Panc1 (cell line): ENCODE data around the gene GRIN2A. TPM values are rescaled to one million over a fixed set of nuclear protein-coding genes. Genes with fewer than 3 reads are reported as not detected.
A peak's percentile ranks its signal among the peaks of the same experiment; 100 is the strongest.

ENCODE experiments used
- ATAC-seq: fragments of 200-7000 bp; cut with Tn5 transposase; 2 replicates; pipeline ENCODE4 v1.9.1; 2020; ENCODE audit warnings: mild to moderate bottlenecking, moderate library complexity
- BruUV-seq: library from RNA; stranded (reverse); fragments of 400-500 nt; replicated peaks from 2 replicates; lab custom pipeline; 2021; lab: Mats Ljungman, UMichigan
- CTCF ChIA-PET: fragments of 300-600 bp; sonication (Branson Sonifier 250); formaldehyde crosslinking; loops from one replicate; lab custom pipeline; 2022; ENCODE audit warnings: antibody characterized with exemption; lab: Charles Lee
- POLR2A ChIA-PET: fragments of 300-600 bp; sonication (Branson Sonifier 250); formaldehyde crosslinking; loops from one replicate; lab custom pipeline; 2022; ENCODE audit warnings: antibody characterized with exemption; lab: Charles Lee
- DNase-seq: peaks from one replicate; pipeline ENCODE4 v3.0.0-alpha.2; 2010; ENCODE audit warnings: low read depth, low spot score
- H3K27ac ChIP-seq: 2 replicates; pipeline ENCODE4 v1.5.1; 2011; ENCODE audit warnings: mild to moderate bottlenecking, low read length, inconsistent platforms
- H3K27me3 ChIP-seq: fragments of 200-500 bp; sonication (Bioruptor generic); 2 replicates; pipeline ENCODE4 v1.6.0; 2014; ENCODE audit warnings: low read length, inconsistent platforms; ENCODE audit not compliant: control insufficient read depth, insufficient read depth
- H3K36me3 ChIP-seq: fragments of 200-500 bp; sonication (Bioruptor generic); 2 replicates; pipeline ENCODE4 v1.5.1; 2014; ENCODE audit warnings: inconsistent platforms, mild to moderate bottlenecking, low read length, moderate library complexity; ENCODE audit not compliant: control insufficient read depth, insufficient read depth
- H3K4me1 ChIP-seq: 2 replicates; pipeline ENCODE4 v1.5.1; 2011; ENCODE audit warnings: inconsistent platforms, mild to moderate bottlenecking, low read length, moderate library complexity; ENCODE audit not compliant: control insufficient read depth, insufficient read depth
- H3K4me3 ChIP-seq, 2 experiments: 2 replicates each; pipeline ENCODE4 v1.5.1; 2011 to 2012; ENCODE audit warnings: low read depth in 2 of 2, low read length in 2 of 2, mild to moderate bottlenecking in 2 of 2, inconsistent platforms in 1 of 2, moderate library complexity in 1 of 2
- H3K9me3 ChIP-seq: fragments of 200-500 bp; sonication (Bioruptor generic); 2 replicates; pipeline ENCODE4 v1.5.1; 2014; ENCODE audit warnings: low read depth, mild to moderate bottlenecking, inconsistent platforms, low read length, moderate library complexity; ENCODE audit not compliant: control insufficient read depth, insufficient read depth
- CTCF ChIP-seq: fragments of 450-650 bp; IDR thresholded peaks from 2 replicates; pipeline ENCODE4 v1.5.1; 2017; ENCODE audit warnings: mild to moderate bottlenecking
- POLR2AphosphoS5 ChIP-seq: IDR thresholded peaks from 2 replicates; pipeline ENCODE4 v1.6.1; 2012; ENCODE audit warnings: mild to moderate bottlenecking, low read depth, low read length, moderate library complexity
- REST ChIP-seq, 2 experiments: IDR thresholded peaks; 2 replicates each; pipeline ENCODE4 v1.6.1; 2011 to 2012; ENCODE audit warnings: low read depth in 2 of 2, control low read depth in 1 of 2, low read length in 1 of 2, mild to moderate bottlenecking in 1 of 2, moderate library complexity in 1 of 2; ENCODE audit not compliant: insufficient read depth in 1 of 2
- SIN3A ChIP-seq: IDR thresholded peaks from 2 replicates; pipeline ENCODE4 v1.6.1; 2012; ENCODE audit warnings: low read depth, mild to moderate bottlenecking, low read length, moderate library complexity, borderline replicate concordance; ENCODE audit not compliant: insufficient read depth
- TCF7L2 ChIP-seq: IDR thresholded peaks from 2 replicates; pipeline ENCODE4 v1.6.1; 2011; ENCODE audit warnings: mild to moderate bottlenecking, low read depth, low read length, inconsistent platforms
- in situ Hi-C: cut with HindIII; loops from 2 replicates; pipeline ENCODE4 v1.10.0; 2016; ENCODE audit warnings: low sequenced_read_pairs, low pct_unique_long_range_greater_than_20kb
- intact Hi-C: fragments of 100-400 bp; cut with micrococcal nuclease; formaldehyde crosslinking; loops from one replicate; pipeline ENCODE4 v1.10.0; 2022; ENCODE audit not compliant: unreplicated experiment
- total RNA-seq: library from RNA; stranded (reverse); gene quantifications from one replicate; pipeline ENCODE4 v1.2.1, GENCODE V29; 2021; ENCODE audit not compliant: unreplicated experiment

GRIN2A gene
- total RNA-seq, 1 experiment from 2014 or later, result 12.3 TPM

- H3K27ac ChIP-seq, result no peak overlapping the region
- no peak overlapping the region for H3K4me3 ChIP-seq
- peaks cover 2% of the 10 kb centered on the region; the same call in 1 of the 2 replicates for H3K27me3 ChIP-seq
- CTCF ChIA-PET, result no interaction called here
- H3K9me3 ChIP-seq, result no peaks in the 10 kb centered on the region
- no peaks in the 10 kb centered on the region for H3K4me1 ChIP-seq
- in situ Hi-C loops, result no loop called here
- POLR2A ChIA-PET, result no interaction called here
- H3K36me3 ChIP-seq, result no peaks in the 10 kb centered on the region
- intact Hi-C loops, result no loop called here
- no peak for TF ChIP-seq TCF7L2
- TF ChIP-seq CTCF, result no peak
- no peak for TF ChIP-seq SIN3A
- no peak for TF ChIP-seq POLR2AphosphoS5
- no peak for TF ChIP-seq REST (IDR thresholded peaks at IDR 0.05; ENCODE audit: insufficient read depth in 1 of 2, low read depth in 2 of 2, low read length in 1 of 2)
- no TSS peak for BruUV-seq
- DNase-seq (no peak), ATAC-seq (0 out of 2 replicates have a peak, but pooled peaks have one; percentile 62)
Observed at GRCh38 chr16:9706217-9706836, 475.9 kb downstream of the GRIN2A start.

- TF ChIP-seq CTCF (no peak), REST (IDR thresholded peaks at IDR 0.05; ENCODE audit: insufficient read depth in 1 of 2, low read depth in 2 of 2, low read length in 1 of 2) (no peak), SIN3A (no peak), POLR2AphosphoS5 (no peak), TCF7L2 (no peak)
- H3K4me1 ChIP-seq, result no peaks in the 10 kb centered on the region
- ChIA-PET CTCF (no interaction called here), POLR2A (no interaction called here)
- intact Hi-C loops (no loop called here), in situ Hi-C loops (no loop called here)
- no peak overlapping the region for H3K27ac ChIP-seq
- ATAC-seq (no peak), DNase-seq (no peak)
- no TSS peak for BruUV-seq
- no peaks in the 10 kb centered on the region for H3K36me3 ChIP-seq
- H3K9me3 ChIP-seq, result no peaks in the 10 kb centered on the region
- H3K27me3 ChIP-seq, result peaks cover 5% of the 10 kb centered on the region; the same call in 1 of the 2 replicates
- no peak overlapping the region for H3K4me3 ChIP-seq
Observed at GRCh38 chr16:9703731-9704130, 478.5 kb downstream of the GRIN2A start.
